ENCODE results near the gene TRIM65.

Gene TRIM65

DNA sequence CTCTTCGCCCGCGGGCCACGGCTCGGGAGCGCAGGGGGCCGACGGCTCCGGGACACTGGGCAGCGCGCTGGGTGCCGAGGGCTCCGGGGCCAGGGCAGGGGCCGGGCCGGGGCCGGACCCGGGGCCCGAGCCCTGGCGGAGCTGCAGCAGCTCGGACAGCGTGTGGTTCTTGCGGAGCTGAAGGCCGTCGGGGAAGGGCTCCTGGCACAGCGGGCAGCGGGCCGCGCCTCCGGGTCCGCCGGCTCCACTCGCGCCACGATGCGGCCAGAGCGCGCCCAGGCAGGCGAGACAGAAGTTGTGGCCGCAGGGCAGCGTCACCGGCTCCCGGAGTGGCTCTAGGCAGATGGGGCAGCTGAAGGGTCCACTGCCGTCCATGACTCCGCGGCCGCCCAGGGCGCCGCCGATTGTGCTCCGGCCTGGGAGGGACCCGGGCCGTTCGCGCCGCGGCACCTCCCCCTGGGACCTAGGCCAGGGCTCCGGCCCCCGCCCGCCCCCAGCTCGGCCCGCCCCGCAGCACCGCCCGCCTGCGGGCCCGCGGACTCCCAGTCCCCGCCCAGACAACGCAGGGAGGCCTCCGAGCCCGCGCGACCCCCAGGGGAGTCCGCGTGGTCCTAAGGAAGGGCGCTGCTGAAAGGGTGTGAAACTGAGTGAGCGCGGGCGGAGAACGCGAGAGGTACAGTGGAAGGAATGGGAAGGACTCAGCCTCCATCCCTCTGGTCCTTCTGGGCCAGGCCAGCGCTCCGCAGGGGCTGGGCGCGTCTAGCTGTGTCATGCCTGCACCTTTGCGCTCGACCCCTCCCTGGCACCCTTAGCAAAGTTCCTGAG is 18.4 kb downstream of the TRIM65 start, which contains the start of gene TRIM47:
TRIM47 (minus strand) TSS at position 408 of the 825 bp plus-strand sequence; CDS start at position 375, 33 bp downstream.
- peak within 1 kb of the TSS; percentile 77 to 90 for H3K4me3 ChIP-seq (ENCODE audit: low read depth in 1 of 2, low read length in 2 of 2)
- H3K4me1 ChIP-seq (ENCODE audit: control insufficient read depth in 1 of 2, insufficient read depth in 2 of 2, low read length in 2 of 2): peaks cover 15 to 42% of the 10 kb centered on the region in 2 donors
- H3K27me3 ChIP-seq (ENCODE audit: low read depth, low read length): no peaks in the 10 kb centered on the region
- H3K27ac ChIP-seq (ENCODE audit: low read length): peak within 1 kb of the TSS; percentile 96
- no peaks in the 10 kb centered on the region for H3K9me3 ChIP-seq (ENCODE audit: control insufficient read depth in 1 of 2, low read length in 2 of 2)
- peaks cover 14 to 26% of the 10 kb centered on the region in 2 donors for H3K36me3 ChIP-seq (ENCODE audit: control insufficient read depth in 1 of 2, insufficient read depth in 2 of 2, low read length in 2 of 2)

DNA sequence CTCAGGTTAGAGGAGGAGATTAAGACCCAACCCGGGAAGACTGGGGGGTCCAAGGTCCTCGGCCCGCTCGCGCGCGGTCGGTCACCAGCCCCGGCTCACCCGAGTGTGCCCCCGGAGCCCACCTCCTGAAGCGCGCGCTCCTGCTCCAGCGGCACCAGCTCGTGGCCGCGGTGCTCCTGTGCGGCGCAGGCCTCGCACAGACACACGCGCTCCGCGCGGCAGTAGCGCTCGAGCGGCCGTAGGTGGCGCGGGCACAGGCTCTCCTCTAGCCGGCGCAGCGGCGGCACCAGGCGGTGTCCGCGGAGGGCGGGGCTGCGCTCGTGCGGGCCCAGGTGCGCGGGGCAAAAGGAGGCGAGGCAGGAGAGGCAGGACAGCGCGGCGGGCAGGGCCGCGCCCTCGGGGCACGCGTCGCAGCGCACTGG is 19.0 kb downstream of the TRIM65 start:
- Histone ChIP-seq H3K27ac (ENCODE audit: low read length) (peak overlapping the region; percentile 96), H3K4me1 (ENCODE audit: control insufficient read depth in 1 of 2, insufficient read depth in 2 of 2, low read length in 2 of 2) (peaks cover 15 to 48% of the 10 kb centered on the region in 2 donors), H3K27me3 (ENCODE audit: low read depth, low read length) (no peaks in the 10 kb centered on the region), H3K36me3 (ENCODE audit: control insufficient read depth in 1 of 2, insufficient read depth in 2 of 2, low read length in 2 of 2) (peaks cover 14 to 26% of the 10 kb centered on the region in 2 donors), H3K9me3 (ENCODE audit: control insufficient read depth in 1 of 2, low read length in 2 of 2) (no peaks in the 10 kb centered on the region), H3K4me3 (ENCODE audit: low read depth in 1 of 2, low read length in 2 of 2) (peak overlapping the region; percentile 77 to 90)

DNA sequence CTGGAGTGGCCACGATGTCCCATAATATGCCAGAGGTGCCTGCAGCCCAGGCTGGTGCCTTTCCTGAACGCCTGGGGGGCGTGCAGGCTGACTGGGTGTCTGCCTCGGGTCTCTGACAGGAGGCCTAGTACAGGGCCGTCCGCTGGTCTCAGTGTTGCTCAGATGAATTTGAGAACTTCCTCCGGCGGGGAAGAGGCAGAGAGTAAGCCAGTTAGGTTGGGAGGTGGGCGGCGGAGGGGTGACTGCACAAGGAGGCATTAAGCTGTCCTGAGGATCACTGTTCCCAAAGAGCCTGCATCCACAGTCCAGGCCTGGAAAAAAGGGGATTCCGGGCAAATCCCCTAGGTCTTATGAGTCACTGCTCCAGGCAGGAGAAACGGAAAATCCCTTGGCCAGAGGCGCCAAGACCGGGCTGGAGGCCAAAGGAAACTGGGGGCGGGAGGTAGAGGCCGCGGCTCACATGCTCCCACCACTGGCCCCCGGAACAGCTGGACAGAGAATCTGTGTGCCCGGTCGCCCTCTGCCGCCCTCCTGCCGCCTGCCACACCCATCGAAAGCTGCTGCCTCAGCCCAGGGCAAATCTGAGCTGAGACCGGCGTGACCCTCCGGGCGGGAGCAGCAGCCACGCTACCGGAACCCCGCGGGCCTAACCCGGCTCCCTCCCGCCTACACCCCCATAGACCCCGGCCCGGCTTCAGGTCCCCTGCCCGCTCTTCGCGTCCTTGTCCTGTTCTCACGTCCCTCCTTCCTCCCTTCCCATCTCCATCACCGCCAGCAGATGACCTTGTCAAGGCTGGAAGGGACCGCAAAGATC is 19.6 kb downstream of the TRIM65 start:
- Histone ChIP-seq H3K4me1 (ENCODE audit: control insufficient read depth in 1 of 2, insufficient read depth in 2 of 2, low read length in 2 of 2) (peaks cover 20 to 53% of the 10 kb centered on the region in 2 donors), H3K9me3 (ENCODE audit: control insufficient read depth in 1 of 2, low read length in 2 of 2) (no peaks in the 10 kb centered on the region), H3K4me3 (ENCODE audit: low read depth in 1 of 2, low read length in 2 of 2) (peak overlapping the region; percentile 77 to 90), H3K27ac (ENCODE audit: low read length) (peak overlapping the region; percentile 96), H3K36me3 (ENCODE audit: control insufficient read depth in 1 of 2, insufficient read depth in 2 of 2, low read length in 2 of 2) (peaks cover 14 to 26% of the 10 kb centered on the region in 2 donors), H3K27me3 (ENCODE audit: low read depth, low read length) (no peaks in the 10 kb centered on the region)

DNA sequence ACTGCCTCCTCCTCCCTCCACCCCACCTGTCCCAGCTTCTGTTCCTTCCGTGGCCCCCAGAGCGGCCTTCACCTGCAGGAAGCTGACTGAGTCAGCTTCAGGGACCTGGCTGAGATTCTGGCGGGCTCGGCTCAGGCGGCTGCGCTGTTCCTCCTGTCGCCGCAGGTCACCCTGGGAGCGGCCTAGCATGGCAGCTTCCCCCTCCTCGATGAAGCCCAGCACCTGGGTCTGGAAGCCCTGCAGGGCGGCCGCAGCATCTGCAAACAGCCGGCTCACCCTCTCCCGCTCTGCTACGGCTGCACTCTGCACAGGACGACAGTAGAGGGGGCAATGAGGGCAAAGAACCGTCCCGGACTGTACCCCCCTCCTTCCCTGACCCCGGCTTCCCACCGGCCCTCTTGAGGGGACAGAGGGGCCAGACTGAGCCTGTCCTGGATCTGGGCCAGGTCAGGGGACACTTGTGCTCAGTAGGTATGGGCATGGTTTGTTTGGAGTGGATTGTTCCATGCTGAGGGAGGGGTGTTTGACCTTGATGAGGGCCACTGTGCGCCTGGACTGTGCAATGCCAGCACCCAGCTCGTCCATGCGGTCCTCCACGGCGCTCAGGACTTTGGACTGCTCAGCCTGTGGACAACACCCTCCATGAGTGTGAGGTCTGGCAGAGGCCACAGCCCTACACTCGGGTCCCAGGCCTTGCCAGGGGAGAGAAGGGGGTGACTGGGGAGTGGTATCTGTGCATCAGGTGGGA is 20.4 kb downstream of the TRIM65 start:
- H3K27ac ChIP-seq (ENCODE audit: low read length): peak overlapping the region; percentile 96
- H3K4me3 ChIP-seq (ENCODE audit: low read depth in 1 of 2, low read length in 2 of 2): peak overlapping the region; percentile 77 to 90
- H3K9me3 ChIP-seq (ENCODE audit: control insufficient read depth in 1 of 2, low read length in 2 of 2): no peaks in the 10 kb centered on the region
- peaks cover 20 to 53% of the 10 kb centered on the region in 2 donors for H3K4me1 ChIP-seq (ENCODE audit: control insufficient read depth in 1 of 2, insufficient read depth in 2 of 2, low read length in 2 of 2)
- H3K27me3 ChIP-seq (ENCODE audit: low read depth, low read length): no peaks in the 10 kb centered on the region
- H3K36me3 ChIP-seq (ENCODE audit: control insufficient read depth in 1 of 2, insufficient read depth in 2 of 2, low read length in 2 of 2): peaks cover 14 to 26% of the 10 kb centered on the region in 2 donors

DNA sequence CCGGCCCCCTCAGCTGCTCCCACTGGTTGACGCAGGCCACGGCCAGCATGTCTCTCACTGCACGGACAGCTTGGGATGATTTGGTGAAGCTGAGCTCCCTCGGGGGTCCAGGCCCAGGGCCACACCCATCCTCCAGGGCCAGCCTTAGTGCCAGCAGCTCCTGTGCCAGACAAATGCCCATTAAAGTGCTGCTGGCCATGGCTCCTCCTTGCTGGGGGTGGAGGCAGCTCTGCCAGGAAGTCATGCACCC is 20.9 kb downstream of the TRIM65 start:
- H3K9me3 ChIP-seq (ENCODE audit: control insufficient read depth in 1 of 2, low read length in 2 of 2): no peaks in the 10 kb centered on the region
- H3K4me1 ChIP-seq (ENCODE audit: control insufficient read depth in 1 of 2, insufficient read depth in 2 of 2, low read length in 2 of 2): peaks cover 20 to 53% of the 10 kb centered on the region in 2 donors
- H3K27ac ChIP-seq (ENCODE audit: low read length): peak overlapping the region; percentile 96
- no peaks in the 10 kb centered on the region for H3K27me3 ChIP-seq (ENCODE audit: low read depth, low read length)
- peaks cover 14 to 26% of the 10 kb centered on the region in 2 donors for H3K36me3 ChIP-seq (ENCODE audit: control insufficient read depth in 1 of 2, insufficient read depth in 2 of 2, low read length in 2 of 2)
- peak overlapping the region; percentile 77 to 90 for H3K4me3 ChIP-seq (ENCODE audit: low read depth in 1 of 2, low read length in 2 of 2)

DNA sequence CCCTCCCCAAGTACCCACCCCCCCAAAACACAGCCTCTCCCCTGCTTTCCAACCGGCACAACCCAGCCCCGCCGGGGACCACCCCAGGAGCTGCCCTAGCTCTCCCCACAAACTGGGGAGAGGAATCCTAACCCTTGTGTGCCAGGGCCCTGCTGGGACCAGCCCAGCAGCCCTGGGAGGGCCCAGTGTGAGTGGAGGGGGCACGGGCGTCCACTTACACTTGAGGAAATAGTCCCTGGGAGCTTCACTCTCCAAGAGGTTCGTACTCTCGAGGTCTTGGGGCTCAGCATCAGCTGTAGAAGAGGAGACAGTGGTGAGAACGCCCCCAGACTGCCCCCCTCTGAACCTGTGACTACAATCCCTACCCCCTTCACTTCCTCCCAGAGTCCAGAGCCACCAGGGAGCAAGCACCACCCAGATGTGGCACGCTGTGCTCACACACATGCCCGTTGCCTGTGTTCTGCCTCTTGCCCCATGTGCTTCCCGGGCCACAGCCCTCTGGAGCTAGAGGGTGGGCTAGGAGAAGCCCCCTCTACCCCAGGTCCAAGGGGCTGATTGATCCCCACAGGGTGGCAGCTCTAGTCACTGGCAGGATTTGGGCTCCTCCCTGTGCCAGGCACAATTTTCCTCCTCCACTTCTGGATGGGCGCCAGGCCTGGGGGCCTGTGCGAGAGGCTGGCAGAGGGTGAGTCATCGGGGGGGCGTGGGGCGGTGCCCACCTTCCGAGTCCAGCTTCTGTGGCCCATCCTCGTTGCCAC is 21.4 kb downstream of the TRIM65 start:
- no peaks in the 10 kb centered on the region for H3K9me3 ChIP-seq (ENCODE audit: control insufficient read depth in 1 of 2, low read length in 2 of 2)
- peaks cover 14 to 26% of the 10 kb centered on the region in 2 donors for H3K36me3 ChIP-seq (ENCODE audit: control insufficient read depth in 1 of 2, insufficient read depth in 2 of 2, low read length in 2 of 2)
- peaks cover 20 to 58% of the 10 kb centered on the region in 2 donors for H3K4me1 ChIP-seq (ENCODE audit: control insufficient read depth in 1 of 2, insufficient read depth in 2 of 2, low read length in 2 of 2)
- no peaks in the 10 kb centered on the region for H3K27me3 ChIP-seq (ENCODE audit: low read depth, low read length)
- H3K4me3 ChIP-seq (ENCODE audit: low read depth in 1 of 2, low read length in 2 of 2): peak overlapping the region; percentile 77 to 90
- peak overlapping the region; percentile 96 for H3K27ac ChIP-seq (ENCODE audit: low read length)

DNA sequence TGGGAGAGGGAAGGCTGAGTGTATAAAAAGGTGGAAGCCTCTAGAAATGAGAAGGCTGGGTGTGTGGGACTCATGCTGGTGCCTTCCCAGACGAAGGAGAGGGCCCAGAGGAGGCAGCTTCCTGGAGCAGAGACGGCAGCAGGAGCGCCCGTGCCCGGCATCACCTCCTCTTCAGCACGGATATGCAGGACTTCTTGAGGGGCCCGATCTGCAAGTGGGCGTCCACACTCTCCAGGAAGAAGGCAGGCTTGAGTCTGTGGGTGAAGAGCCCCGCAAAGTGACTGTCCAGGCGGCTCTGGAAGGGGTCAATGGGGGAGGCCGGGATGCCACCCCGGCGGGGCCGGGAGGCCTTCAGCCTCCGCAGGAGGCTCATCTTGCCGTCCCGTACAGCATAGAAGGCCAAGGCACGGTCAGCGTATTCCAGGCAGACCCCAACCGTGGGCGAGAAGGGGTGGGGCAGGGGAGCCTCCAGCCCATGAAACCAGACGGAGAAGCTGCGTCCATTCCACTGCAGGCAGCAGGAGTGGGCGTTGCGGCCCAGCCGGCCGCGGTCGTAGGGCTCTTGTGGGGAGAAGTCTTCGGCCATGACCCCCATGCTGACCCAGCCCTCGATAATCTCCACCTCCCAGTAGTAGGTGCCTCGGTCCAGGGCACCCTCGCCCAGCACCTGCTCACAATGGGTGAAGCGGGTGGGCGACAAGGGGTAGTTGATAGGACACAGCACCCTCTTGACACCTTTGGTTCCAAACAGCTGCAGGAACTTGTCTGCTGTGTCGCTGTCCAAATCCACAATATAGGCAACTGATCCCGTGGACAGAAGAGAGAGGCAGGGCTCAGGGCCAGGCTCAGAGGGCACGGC is 22.2 kb downstream of the TRIM65 start:
- H3K27ac ChIP-seq (ENCODE audit: low read length): peak overlapping the region; percentile 96
- H3K9me3 ChIP-seq (ENCODE audit: control insufficient read depth in 1 of 2, low read length in 2 of 2): no peaks in the 10 kb centered on the region
- H3K4me1 ChIP-seq (ENCODE audit: control insufficient read depth in 1 of 2, insufficient read depth in 2 of 2, low read length in 2 of 2): peaks cover 24 to 64% of the 10 kb centered on the region in 2 donors
- H3K27me3 ChIP-seq (ENCODE audit: low read depth, low read length): no peaks in the 10 kb centered on the region
- H3K36me3 ChIP-seq (ENCODE audit: control insufficient read depth in 1 of 2, insufficient read depth in 2 of 2, low read length in 2 of 2): peaks cover 14 to 26% of the 10 kb centered on the region in 2 donors
- peak overlapping the region in 1 of 2 donors; percentile 90 for H3K4me3 ChIP-seq (ENCODE audit: low read depth in 1 of 2, low read length in 2 of 2)

DNA sequence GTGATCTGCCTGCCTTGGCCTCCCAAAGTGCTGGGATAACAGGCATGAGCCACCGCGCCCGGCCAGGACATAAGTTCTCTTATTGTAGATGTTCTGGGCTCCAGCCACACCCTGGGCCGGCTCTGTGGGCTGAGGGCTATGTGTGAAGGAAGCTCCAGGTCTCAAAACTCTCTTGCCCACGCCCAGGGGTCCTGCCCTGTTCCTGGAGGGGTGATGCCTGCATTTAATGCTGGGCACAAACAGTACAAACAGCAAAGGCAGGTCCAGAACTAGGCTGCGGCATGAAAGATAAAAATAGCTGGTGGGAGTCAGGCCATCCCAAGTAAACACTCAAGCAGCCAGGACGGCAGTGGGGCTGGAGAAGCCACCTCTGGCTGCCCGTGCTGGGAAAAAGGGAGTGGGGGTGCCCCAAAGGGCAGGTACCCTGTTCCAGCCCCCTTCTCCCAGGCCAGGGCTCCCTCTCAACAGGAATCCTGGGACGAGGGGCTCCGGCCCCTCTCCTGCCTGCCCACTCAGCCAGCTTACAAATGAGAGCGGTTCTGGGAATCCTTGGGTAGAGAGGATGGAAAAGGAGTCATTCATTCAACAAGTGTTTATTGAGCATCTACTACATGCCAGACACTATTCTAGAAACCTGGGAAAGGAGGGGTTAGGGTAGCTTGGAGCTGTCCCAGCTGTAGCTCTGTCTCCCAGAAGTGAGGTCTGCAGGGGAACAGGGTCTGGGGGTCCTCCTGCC is 23.0 kb downstream of the TRIM65 start:
- no peaks in the 10 kb centered on the region for H3K27me3 ChIP-seq (ENCODE audit: low read depth, low read length)
- peaks cover 30 to 64% of the 10 kb centered on the region in 2 donors for H3K4me1 ChIP-seq (ENCODE audit: control insufficient read depth in 1 of 2, insufficient read depth in 2 of 2, low read length in 2 of 2)
- H3K36me3 ChIP-seq (ENCODE audit: control insufficient read depth in 1 of 2, insufficient read depth in 2 of 2, low read length in 2 of 2): peaks cover 14 to 26% of the 10 kb centered on the region in 2 donors
- H3K9me3 ChIP-seq (ENCODE audit: control insufficient read depth in 1 of 2, low read length in 2 of 2): no peaks in the 10 kb centered on the region
- peak overlapping the region; percentile 72 for H3K27ac ChIP-seq (ENCODE audit: low read length)
- peak overlapping the region in 1 of 2 donors; percentile 40 for H3K4me3 ChIP-seq (ENCODE audit: low read depth in 1 of 2, low read length in 2 of 2)

DNA sequence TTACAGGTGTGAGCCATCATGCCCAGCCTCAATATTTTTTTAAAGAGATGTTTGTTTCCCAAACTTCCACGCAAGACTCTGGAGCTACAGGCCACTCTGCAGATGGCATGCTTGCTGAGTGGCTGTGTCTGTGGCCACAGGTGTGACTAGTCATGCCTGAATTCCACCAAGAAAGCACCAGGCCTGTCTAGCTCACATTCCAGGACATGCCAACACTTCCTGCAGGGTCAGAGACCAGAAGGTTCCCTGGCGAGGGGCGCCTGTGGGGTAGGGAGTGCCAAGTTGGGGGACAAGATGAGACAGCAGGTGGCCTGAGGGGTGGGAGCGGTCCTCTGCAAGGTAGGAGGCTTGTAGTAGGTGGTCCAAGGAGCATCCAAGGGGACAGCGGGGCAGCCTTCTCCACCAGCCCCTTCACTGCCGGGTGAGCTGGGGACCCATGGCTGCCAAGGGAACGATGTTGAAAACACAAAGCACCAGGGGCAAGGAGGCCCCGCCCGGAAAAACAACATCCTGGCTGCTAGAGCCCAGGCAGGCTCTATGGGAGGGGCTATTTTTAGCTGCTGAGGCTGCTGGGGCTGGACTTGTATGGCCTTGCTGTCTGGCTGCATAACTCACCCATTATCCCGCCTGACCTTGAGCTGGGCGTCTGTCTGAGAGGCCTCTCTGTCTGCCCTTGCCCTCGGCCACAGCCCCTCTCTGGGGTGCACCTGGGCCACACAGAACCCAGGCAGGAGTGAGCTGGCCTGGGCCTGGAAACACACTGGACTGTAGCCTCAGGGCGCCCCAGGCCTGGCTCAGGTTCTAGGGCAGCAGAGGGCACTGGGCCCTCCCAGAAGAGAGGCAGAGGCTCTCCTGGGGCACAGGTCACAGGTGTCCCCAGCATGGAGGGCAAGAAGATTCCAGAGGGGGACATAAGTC is 24.1 kb downstream of the TRIM65 start:
- H3K4me1 ChIP-seq (ENCODE audit: control insufficient read depth in 1 of 2, insufficient read depth in 2 of 2, low read length in 2 of 2): peaks cover 30 to 62% of the 10 kb centered on the region in 2 donors
- H3K27ac ChIP-seq (ENCODE audit: low read length): peak overlapping the region; percentile 88
- peaks cover 14 to 26% of the 10 kb centered on the region in 2 donors for H3K36me3 ChIP-seq (ENCODE audit: control insufficient read depth in 1 of 2, insufficient read depth in 2 of 2, low read length in 2 of 2)
- H3K4me3 ChIP-seq (ENCODE audit: low read depth in 1 of 2, low read length in 2 of 2): peak overlapping the region in 1 of 2 donors; percentile 40
- H3K27me3 ChIP-seq (ENCODE audit: low read depth, low read length): no peaks in the 10 kb centered on the region
- no peaks in the 10 kb centered on the region for H3K9me3 ChIP-seq (ENCODE audit: control insufficient read depth in 1 of 2, low read length in 2 of 2)

All from muscle layer of duodenum (tissue), 2 donors.